GM19328 (cell line): ENCODE results near the gene PDE4D.
"Not testable (repeated sequence)": the region's sequence is repeated elsewhere in the genome, so short reads cannot be mapped to it uniquely, and the experiment has no call there.

ENCODE experiments used
- ATAC-seq: cut with Tn5 transposase; IDR thresholded peaks from one replicate; pipeline ENCODE4 v1.9.1; 2021; ENCODE audit warnings: mild to moderate bottlenecking, moderate library complexity; ENCODE audit not compliant: unreplicated experiment

PDE4D gene

GRCh38 chr5:59769832-59770231 is 123.7 kb downstream of the PDE4D start:
- ATAC-seq: no peak

- ATAC-seq: no peak
Observed at GRCh38 chr5:59769041-59769360, 124.5 kb downstream of the PDE4D start.

- no peak for ATAC-seq
Observed at GRCh38 chr5:59768152-59769040, 125.1 kb downstream of the PDE4D start.

DNA sequence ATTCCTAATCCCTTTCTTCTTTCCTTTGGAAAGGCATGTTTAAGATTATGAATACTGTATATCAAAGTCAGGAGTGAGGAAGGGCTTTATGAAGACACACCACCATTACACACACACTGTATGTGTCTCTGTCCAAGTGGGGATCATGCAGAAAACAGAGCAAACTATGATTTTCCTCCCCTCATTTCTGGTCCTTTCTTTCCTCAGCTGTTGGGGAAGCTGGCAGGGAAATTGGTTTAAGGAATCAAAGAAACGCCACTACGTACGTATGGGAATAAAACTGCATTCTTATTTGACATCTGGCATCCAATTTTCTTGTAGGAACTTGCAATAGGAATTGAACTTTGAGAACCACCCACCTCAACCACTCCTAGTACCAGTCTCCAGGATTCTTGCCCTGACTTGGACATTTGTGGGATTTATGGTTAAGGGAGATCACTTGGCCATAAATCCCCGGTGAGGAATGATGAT is 125.8 kb downstream of the PDE4D start:
- no peak for ATAC-seq

DNA sequence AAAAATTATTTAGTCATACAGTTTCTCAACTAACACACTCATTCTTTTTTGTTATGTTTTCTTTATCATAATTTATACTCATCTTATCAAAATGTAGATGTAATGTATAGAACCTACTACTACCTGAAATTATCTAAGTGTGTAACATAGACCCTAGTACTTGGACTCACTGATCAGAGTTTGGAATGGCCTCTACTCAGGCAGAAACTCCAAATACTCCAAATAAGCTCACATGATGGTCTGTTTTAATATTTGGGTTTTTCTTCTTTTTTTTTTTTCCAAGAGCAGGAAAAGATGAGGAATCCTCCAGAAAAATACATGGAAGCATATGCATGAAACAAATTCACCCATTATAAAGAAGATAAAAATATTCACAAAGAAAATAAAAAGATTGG is 126.3 kb downstream of the PDE4D start:
- no peak for ATAC-seq

DNA sequence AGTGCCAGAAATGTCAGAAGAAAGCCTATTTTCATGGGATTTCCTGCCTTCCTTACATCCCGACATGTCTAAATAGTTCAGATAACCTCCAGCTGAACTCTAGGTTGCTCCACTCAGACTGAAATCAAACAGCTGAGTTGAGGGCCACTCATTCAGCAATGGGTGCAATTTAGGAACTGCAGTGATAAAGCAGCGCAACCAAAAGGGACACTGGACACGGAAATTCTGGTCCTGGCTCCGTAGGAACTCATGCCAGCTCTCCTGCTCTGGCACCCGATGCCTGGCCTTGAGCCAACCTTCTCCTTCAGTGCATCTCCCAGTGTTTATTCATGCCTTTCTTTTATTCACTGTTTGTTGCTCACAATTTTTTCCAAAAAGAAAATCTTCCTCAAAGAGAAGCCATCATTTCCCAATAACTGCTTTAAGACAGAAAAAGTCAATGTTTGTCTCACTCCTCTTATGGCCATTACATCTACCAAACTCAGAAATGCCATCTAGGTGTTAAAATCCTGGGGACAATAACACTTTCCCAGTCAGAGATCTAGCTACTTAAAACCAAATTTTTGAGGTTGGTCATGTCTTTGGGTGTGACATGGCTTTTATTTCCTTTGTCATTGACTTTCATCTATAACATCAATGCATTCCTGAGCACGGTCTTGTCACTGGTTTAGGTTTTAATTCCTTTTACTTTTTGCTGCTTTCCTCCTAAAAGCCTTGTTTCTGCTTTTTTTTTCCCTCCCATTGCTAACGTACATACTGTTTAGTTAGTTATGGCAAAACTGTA is 126.9 kb downstream of the PDE4D start:
- no peak for ATAC-seq

DNA sequence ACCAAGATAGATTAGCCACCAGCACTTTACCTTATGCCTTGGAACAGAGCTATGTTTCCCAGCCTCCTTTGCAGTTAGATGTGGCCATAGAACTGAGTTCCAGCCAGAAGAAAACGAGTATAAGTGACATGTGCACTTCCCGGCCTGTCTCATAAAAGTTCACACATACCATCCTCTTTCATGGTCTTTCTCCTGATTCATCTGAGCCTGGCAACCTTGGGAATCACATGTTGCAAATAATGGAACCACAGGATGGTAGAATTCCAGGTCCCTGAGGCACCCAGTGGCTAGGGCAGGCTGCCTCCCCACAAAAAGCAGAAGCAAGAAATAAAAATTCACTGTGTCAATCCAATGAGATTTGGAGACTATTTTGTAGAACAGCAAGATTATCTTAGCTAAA is 128.1 kb downstream of the PDE4D start:
- no peak for ATAC-seq

DNA sequence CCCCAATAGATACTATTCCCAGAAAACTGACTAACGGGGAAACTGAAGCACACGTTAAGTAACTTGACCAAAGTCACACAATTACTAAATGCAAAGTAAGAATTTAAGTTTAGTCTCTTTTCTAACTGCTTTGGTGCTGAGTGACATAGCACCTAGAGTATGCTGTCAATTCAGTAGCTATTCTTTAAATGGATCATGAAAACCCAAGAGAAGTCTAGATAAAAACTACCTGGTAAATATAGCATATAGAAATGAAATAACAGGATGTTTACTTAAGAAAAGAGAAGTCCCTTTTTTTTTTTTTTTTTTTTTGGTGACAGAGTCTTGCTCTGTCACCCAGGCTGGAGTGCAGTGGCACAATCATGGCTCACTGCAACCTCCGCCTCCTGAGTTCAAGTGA is 129.2 kb downstream of the PDE4D start:
- ATAC-seq: no peak

DNA sequence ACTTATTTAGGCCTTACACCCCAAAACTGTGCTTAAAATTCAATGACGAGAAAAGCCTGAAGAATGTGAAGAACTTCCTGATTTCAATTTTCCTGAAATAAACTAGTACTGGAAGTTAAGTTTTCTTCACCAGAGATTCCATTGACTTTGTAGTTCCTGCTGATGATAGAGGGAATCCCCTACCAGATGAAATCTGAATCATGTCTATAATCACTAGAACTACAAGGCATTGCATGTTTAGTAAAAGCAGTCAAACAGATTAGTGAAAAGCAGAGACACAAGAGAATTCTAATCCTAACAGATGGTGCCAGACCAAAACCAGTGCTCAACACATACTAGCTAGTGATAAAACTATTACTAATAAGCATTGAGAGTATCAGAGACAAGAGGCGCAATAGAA is 130.0 kb downstream of the PDE4D start:
- no peak for ATAC-seq

GRCh38 chr5:59762232-59762631 is 131.3 kb downstream of the PDE4D start:
- ATAC-seq: not testable (repeated sequence)

DNA sequence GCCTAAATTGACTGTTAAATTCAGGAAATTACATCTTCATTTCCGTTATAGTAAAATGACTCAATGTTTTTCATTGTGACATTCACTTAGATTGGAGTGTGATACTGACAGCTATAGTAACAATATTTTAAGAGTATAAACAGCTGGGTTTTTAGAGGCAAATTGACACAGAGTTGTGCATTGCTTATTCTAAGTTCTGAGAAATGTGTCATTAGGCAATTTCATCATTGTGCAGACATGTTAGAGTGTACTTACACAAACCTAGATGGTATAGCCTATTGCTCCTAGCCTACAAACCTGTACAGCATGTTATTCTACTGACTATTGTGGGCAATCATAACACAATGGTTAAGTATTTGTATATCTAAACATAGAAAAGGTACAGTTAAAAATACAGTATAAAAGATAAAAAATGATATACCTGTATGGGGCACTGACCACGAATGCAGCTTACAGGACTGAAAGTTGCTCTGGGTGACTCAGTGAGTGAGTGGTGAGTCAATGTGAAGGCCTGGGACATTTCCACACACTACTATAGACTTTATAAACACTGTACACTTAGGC is 132.7 kb downstream of the PDE4D start:
- ATAC-seq: no peak

DNA sequence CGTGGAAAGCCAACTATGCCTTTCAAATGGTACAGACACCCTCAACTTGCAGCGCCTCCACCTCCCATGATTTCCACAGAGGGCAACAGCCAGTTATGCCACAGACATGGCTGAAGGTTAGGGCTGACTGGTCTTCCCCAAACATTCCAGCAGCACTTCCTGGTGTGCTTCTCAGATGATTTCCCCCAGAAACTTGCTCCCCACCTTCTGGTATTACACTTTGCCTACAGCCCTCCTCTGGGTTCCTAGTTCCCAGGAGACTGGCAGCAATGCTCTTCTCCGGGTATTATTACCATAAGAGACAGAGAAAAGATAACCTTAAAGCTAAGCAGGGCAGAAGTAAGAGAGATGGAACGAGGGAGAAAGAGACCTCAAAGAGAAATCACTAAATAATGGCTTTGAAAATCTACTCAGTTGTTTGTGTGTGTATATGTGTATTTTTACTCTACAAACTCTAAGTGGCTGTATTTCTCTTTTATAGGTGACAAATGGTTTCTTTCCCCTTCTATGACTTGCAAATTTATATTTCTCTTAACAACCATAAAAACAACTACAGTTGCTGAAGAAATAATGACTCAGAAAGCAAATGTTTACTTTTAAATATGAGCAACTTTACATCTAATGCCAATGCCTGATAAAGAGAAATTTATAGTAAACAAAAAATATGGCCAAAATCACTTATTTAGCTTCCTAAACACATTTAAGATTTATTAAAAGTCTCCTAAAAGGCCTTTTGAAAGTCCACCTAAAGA is 133.8 kb downstream of the PDE4D start:
- ATAC-seq: no peak

DNA sequence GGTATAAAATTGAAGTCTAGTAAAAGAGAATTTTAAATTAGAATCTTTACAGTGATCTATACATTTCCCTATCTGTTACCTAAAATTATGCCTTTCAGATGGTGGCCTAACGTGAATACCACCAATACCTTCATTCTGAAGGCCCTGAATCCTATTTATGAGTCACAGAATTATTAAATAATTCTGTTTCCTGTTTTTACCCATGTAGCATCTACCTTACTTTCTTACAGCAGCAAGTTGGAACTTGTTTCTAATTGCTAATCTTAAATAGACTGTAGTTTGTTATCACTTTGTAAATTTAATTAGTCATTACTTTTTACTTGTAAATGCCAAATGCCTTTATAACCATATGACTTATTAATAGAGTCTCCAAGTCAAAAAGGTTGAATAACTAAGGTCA is 135.0 kb downstream of the PDE4D start:
- ATAC-seq: no peak

GRCh38 chr5:59757442-59757841 is 136.1 kb downstream of the PDE4D start:
- no peak for ATAC-seq

DNA sequence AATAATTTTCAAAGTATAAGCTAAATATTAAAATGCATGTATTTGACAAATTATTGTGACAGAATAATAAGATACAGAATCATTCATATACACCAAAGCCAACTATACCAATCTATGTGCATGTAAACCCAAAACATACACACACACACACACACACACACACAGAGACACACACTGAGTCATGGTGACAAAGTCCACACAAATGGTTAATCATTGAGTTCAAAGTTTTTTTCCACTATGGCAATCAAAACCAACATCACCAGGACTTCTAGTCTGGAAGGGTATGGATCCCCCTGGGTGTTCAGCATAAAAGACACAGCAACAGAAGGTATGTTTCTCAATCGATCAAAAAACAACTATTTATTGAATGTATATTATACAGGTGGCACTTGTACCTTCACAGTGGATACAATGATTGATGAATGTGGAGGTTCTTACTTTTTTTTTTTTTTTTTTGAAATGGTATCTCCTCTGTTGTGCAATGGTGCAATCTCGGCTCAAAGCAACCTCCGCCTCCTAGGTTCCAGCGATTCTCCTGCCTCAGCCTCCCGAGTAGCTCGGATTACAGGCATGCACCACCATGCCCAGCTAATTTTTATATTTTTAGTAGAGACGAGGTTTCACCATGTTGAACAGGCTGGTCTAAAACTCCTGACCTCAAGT is 137.0 kb downstream of the PDE4D start:
- no peak for ATAC-seq

GRCh38 chr5:59755476-59755875 is 138.1 kb downstream of the PDE4D start:
- no peak for ATAC-seq

DNA sequence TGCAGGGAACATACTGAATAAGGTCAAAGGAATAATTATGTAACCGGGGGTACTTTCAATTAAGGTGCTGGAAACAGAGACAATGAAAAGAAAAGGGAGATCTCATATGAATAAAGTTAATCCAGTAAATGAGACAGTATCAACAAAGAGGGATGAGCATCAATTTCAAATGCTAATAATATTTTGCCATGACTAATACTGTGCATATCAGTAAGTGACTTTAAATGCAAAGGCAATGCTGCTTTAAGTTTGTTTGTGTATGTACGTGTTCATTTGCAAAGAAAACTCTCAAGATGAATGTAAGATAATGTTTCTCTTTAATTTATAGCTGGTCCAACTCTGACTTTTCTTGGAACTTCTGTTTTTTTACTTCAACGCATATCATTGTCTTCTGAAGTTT is 139.9 kb downstream of the PDE4D start:
- no peak for ATAC-seq

GRCh38 chr5:59749782-59750520 is 143.6 kb downstream of the PDE4D start:
- ATAC-seq: no peak

DNA sequence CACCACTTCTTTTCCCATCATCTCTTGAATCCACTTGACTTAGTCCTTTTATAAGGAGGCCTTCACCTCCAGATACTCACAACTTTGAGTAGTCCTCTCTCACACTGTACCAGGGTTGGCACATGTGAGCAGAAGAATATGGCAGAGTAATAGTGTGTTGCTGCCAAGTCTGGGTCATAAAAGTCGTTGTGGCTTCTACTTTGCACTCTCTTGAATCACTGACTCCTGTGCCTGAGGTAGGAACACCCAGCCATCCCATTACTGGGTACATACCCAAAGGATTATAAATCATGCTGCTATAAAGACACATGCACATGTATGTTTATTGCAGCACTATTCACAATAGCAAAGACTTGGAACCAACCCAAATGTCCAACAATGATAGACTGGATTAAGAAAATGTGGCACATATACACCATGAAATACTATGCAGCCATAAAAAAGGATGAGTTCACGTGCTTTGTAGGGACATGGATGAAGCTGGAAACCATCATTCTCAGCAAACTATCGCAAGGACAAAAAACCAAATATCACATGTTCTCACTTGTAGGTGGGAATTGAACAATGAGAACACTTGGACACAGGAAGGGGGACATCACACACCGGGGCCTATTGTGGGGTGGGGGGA is 145.4 kb downstream of the PDE4D start:
- ATAC-seq: not testable (repeated sequence)
